NCI-H2107 treated with DMSO at 0.1 percent for 48 hours (cell line): ENCODE results near the gene MAN2B1.
A peak's percentile ranks its signal among the peaks of the same experiment; 100 is the strongest.
"Not testable (repeated sequence)": the region's sequence is repeated elsewhere in the genome, so short reads cannot be mapped to it uniquely, and the experiment has no call there.

Experiments used
- DNase-seq: peaks from one replicate; lab custom pipeline; 2025; ENCODE audit not compliant: unreplicated experiment; lab: John Stamatoyannopoulos, UW

The MAN2B1 gene

GRCh38 chr19:12689581-12690216 is 23.2 kb upstream of the MAN2B1 start:
- DNase-seq = no peak

- no peak for DNase-seq
These were observed 22.5 kb upstream of the MAN2B1 start for GRCh38 chr19:12689012-12689411.

- DNase-seq = no peak
These were observed 21.1 kb upstream of the MAN2B1 start, which contains the start of gene GNG14 for GRCh38 chr19:12687496-12688196. GNG14 (plus strand) TSS chr19:12687998; CDS start chr19:12688049, 51 bp downstream.

- no peak for DNase-seq
These were observed 19.3 kb upstream of the MAN2B1 start for GRCh38 chr19:12685831-12686230.

GRCh38 chr19:12681074-12681987 is 14.8 kb upstream of the MAN2B1 start, which contains the start of gene DHPS:
DHPS (minus strand) TSS chr19:12681880; CDS start chr19:12681766, 114 bp downstream.
- peak; percentile 98 for DNase-seq

GRCh38 chr19:12680034-12680433 is 13.5 kb upstream of the MAN2B1 start:
- no peak for DNase-seq

- DNase-seq = not testable (repeated sequence)
These were observed 11.5 kb upstream of the MAN2B1 start for GRCh38 chr19:12678039-12678438.

- DNase-seq = no peak
These were observed 10.4 kb upstream of the MAN2B1 start for GRCh38 chr19:12676928-12677327.

GRCh38 chr19:12676384-12676792 is 9.8 kb upstream of the MAN2B1 start:
- peak; percentile 39 for DNase-seq

- no peak for DNase-seq
These were observed 9.4 kb upstream of the MAN2B1 start for GRCh38 chr19:12675940-12676339.

- no peak for DNase-seq
These were observed 8.9 kb upstream of the MAN2B1 start for GRCh38 chr19:12675399-12675798.

GRCh38 chr19:12672744-12673143 is 6.2 kb upstream of the MAN2B1 start:
- DNase-seq = no peak

- DNase-seq = no peak
These were observed 3.8 kb upstream of the MAN2B1 start for GRCh38 chr19:12670159-12670928.

GRCh38 chr19:12669270-12670158 is 3.0 kb upstream of the MAN2B1 start:
- DNase-seq = peak; percentile 84

GRCh38 chr19:12668932-12669269 is 2.4 kb upstream of the MAN2B1 start:
- DNase-seq = no peak

GRCh38 chr19:12668346-12668745 is 1.8 kb upstream of the MAN2B1 start:
- no peak for DNase-seq

- DNase-seq = no peak
These were observed 1.3 kb upstream of the MAN2B1 start for GRCh38 chr19:12667731-12668302.

GRCh38 chr19:12665671-12666264 is 774 bp downstream of the MAN2B1 start:
- DNase-seq = no peak

- DNase-seq = no peak
These were observed 1.3 kb downstream of the MAN2B1 start for GRCh38 chr19:12665281-12665573.
